NOMO-1 (cell line): ENCODE results near the gene UBE2E3.

Experiments used
- DNase-seq, 2 experiments: peaks; one replicate each; lab custom pipeline; 2025; ENCODE audit not compliant: unreplicated experiment in 2 of 2; lab: John Stamatoyannopoulos, UW

The UBE2E3 gene

GRCh38 chr2:180980106-180980942 is at the start of gene UBE2E3:
TSS of gene UBE2E3 (plus strand) at chr2:180980605. CDS start at chr2:180982043, 1,438 bp downstream.
- DNase-seq = peak; percentile 55 to 82

DNA sequence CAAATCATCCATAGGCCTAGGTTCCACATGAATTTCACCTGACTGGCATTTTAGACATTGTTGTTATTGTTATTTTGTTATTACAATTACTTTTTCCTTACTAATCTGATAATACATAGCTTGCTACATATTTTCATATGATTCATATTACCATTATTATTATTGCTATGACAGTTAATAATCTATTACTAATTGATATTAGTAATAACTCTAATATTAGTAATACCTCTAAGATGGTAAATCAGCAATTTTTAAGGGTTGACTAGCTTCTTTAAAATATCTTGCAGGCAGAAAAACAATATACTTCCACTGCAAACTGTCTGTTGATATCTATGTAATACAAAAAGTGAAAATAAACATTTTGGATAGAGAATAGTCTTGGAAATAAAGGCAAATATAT is 48.6 kb upstream of the UBE2E3 start:
- DNase-seq = no peak

- peak in 1 of 2 experiments; percentile 23 for DNase-seq
Measured at GRCh38 chr2:180933332-180933731, 47.1 kb upstream of the UBE2E3 start.

- DNase-seq = no peak
Measured at GRCh38 chr2:180934911-180935310, 45.5 kb upstream of the UBE2E3 start.

GRCh38 chr2:180937480-180937879 is 42.9 kb upstream of the UBE2E3 start:
- DNase-seq = peak; percentile 1 to 47

DNA sequence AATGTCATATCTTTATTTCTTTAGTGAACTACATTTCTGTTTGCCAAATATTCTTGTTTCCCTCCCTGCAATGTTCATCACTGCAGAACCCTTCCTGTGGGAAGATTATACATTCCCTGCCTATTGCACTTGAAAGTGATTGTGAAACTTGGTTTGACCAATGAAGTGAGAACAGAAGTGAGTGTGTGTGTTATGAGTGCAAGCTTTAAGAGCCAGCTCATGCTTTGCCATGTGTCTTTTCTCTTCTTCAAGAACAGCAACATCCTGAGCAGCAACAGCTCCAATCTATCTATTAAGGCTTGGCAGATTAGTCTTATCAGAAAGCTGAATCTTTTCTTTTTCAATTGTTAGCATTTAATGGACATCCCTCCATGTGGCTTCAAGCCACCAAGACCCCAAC is 42.0 kb upstream of the UBE2E3 start:
- no peak for DNase-seq

GRCh38 chr2:180943275-180943674 is 37.1 kb upstream of the UBE2E3 start:
- DNase-seq = no peak

- no peak for DNase-seq
Measured at GRCh38 chr2:180944372-180944771, 36.0 kb upstream of the UBE2E3 start.

DNA sequence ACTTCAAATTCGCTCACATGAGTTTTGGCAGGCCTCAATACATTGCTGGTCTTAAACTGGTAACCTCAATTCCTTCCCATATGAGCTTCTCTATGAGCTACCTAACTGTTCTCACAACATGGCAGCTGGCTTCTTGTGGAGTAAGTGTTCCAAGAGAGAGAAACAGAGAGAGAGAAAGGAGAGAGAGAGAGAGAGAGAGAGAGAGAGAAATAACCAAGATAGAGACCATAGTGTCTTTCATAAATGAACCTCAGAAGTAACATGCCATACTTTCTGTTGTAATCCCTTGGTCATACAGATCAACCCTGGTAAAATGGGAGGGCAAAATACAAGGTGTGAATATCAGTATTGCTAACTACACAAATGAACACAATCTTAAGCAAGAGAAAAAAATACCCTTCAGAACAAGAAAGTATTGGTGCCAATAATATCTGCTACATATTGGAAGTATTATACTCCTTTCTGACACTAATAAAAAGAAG is 33.2 kb upstream of the UBE2E3 start:
- no peak for DNase-seq

DNA sequence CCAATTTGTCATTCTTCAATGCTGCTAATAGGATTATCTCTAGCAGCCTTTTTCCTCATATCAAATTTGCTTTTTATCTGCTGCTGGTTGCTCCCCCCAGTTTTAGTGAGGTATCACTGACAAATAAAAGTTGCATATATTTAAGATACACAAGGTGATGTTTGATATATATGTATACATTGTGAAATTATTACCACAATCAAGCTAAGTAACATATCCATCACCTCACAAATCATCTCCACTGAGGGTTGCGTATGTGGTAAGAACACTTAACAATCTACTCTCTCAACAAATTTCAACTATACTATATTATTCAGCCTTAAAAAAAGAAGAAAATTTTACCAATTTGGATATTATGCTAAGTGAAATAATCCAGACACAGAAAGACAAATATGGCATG is 30.5 kb upstream of the UBE2E3 start:
- no peak for DNase-seq

DNA sequence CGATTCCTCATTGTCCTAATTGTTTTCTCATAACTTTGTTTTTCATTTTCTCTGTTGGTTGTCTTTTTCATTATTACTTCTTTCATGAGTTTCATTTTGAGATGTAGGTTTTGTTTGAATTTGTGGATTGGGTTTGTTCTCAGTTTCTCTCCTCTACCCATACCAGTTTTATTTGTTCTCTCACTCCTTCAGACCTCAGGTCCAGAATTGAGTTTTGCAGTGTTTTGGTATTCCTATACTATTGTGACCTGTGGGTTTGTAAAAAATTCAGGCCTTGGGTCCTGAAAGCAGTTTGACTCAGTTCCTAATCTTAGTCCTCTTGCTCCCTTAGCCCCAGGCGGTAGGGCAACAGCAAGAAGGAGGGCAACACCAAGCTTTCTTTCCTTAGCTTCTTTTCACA is 28.3 kb upstream of the UBE2E3 start:
- DNase-seq = no peak

- DNase-seq = no peak
Measured at GRCh38 chr2:180952731-180953336, 27.6 kb upstream of the UBE2E3 start.

- DNase-seq = no peak
Measured at GRCh38 chr2:180953550-180953949, 26.9 kb upstream of the UBE2E3 start.

GRCh38 chr2:180955101-180955500 is 25.3 kb upstream of the UBE2E3 start:
- no peak for DNase-seq

GRCh38 chr2:180959787-180960186 is 20.6 kb upstream of the UBE2E3 start:
- DNase-seq = no peak

GRCh38 chr2:180960982-180961381 is 19.4 kb upstream of the UBE2E3 start:
- no peak for DNase-seq

DNA sequence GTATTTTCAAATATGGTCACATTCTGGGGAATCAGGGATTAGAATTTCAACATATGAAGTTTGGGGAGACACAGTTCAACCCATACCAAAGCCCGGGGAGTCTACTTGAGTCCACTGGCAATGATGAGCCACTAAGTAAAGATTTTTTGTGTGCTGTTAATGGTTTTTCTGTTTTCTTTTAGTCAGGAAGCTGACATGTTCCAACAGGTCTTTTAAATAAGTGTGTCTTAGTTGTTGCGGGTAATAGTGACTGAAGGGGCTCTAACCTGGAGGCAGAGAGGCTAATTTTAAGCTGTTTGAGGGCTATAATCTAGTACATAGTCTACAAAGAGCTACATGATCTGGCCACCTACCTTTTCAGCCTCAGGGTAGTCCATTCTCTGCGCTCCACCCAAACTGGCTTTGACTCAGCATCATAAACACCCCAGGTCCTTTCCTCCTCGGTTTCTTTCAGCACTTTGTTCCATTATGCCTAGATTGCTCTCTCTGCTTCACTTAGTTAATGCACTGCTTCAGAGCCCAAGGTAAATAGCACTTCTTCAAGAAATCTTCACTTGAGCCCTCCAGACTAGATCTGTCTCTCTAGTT is 17.6 kb upstream of the UBE2E3 start:
- DNase-seq = no peak

DNA sequence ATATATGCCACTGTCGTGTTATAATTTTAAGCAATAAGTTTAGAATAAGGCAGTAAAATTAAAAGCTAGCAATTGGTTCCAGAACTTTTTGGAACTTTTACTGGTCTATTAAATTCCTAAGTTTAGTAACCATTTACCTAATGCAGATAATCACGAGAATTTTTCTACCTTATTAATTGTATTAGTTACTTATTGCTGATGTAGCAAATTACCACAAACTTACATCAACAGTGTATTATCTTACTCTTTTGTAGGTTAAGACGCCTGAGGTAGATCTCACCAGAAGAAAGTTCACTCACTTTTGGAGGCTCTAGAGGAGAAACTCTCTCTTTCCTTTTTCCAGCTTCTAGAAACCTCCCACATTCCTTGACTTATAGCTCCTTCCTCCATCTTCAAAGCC is 14.0 kb upstream of the UBE2E3 start:
- DNase-seq = no peak

GRCh38 chr2:180969124-180969523 is 11.3 kb upstream of the UBE2E3 start:
- no peak for DNase-seq

DNA sequence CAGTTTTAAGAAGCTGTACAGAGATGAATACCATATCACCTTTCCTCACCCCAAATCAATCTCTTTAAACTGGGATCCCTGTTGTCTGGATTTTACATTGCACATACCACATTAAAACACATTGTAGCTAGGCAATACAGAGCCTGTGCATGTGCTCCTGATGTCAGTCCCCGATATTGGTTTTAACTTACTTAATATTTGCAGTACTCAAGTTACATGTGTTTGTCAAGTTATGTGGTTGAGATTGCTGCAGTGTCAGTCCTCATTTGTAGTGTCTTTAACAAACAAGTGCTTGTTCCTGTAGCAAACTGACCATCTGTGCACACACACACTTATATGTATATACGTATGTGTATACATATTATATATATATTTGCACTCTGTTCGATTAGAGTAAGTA is 10.4 kb upstream of the UBE2E3 start:
- no peak for DNase-seq

DNA sequence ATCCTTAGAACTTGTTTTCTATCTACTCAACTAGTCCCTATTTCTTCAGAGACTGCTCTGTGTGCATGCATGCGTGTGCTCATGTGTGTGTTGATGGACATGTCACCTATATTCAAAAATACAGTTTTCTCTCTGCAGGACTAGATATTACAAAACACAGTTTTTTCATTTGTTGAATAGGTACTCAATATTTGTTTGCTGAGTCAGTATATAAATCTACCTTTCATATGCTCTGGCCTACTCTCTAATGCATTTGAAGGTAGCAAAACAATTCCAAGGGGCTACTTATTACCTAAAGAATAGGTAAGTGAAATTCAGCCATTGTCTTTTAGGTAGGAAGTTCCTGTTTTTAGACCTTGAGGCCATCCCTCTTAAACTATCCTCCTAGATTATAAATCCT is 8.6 kb upstream of the UBE2E3 start:
- no peak for DNase-seq

DNA sequence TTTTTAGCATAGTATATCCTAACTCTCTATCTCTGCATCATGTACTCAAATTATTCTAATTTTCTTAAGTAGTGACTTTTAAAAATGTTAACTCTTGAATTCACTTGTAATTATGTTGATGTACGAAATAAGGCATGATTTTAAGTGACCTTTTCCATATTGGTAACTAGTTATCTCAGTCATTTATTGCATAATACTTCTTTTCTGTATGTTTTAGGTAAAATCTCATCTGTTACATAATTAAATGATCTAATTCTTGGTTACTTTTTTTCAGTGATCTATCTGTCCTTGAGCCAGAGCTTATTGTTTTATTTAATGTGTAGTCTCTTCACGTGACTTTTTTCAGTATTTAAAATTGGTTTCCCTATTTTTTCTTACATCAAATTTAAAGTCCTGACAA is 4.8 kb upstream of the UBE2E3 start:
- no peak for DNase-seq
